ENCODE measurements around the gene PACRG. TPM values are rescaled to one million over a fixed set of nuclear protein-coding genes. Genes with fewer than 3 reads are reported as not detected.

The PACRG gene
- total and polyA plus RNA-seq, 10 of the 15 experiments (the other 5 are each of a cell fraction or from before 2014, with no cell fraction given), result not detected

GRCh38 chr6:162684052-162684451, 43.7 kb upstream of the PACRG start:
- FAIRE-seq (no peak), ATAC-seq (no peak), DNase-seq (ENCODE audit: low read depth, low spot score) (no peak)
- TF ChIP-seq IRF4 (IDR thresholded peaks at IDR 0.05; ENCODE audit: low read depth, low read length), result no peak
- TF ChIP-seq IKZF1 (conservative IDR thresholded peaks at IDR 0.05), result no peak
- TF ChIP-seq EP300 (IDR thresholded peaks at IDR 0.05; ENCODE audit: borderline replicate concordance in 1 of 2, control insufficient read depth in 1 of 2, low read depth in 2 of 2, low read length in 2 of 2), result no peak
- TF ChIP-seq MYC (IDR thresholded peaks at IDR 0.05; ENCODE audit: insufficient read depth, insufficient read length, insufficient replicate concordance, low read length, severe bottlenecking), result no peak
- TF ChIP-seq PAX8 (IDR thresholded peaks at IDR 0.05), result no peak
- no peak for TF ChIP-seq STAT1 (conservative IDR thresholded peaks at IDR 0.05)
- no peak for TF ChIP-seq SMARCA5 (IDR thresholded peaks at IDR 0.05)
- no peak for TF ChIP-seq SREBF1 (IDR thresholded peaks at IDR 0.05; ENCODE audit: low read length)
- TF ChIP-seq RAD21 (IDR thresholded peaks at IDR 0.05; ENCODE audit: insufficient read depth, low read depth, low read length), result no peak
- no peak for TF ChIP-seq HCFC1 (IDR thresholded peaks at IDR 0.05; ENCODE audit: low read length)
- no peak for TF ChIP-seq ETV6 (conservative IDR thresholded peaks at IDR 0.05 in 1 of 2, IDR thresholded peaks at IDR 0.05 in 1 of 2; ENCODE audit: borderline replicate concordance in 1 of 2, low read depth in 1 of 2)
- no peak for TF ChIP-seq TCF7 (IDR thresholded peaks at IDR 0.05; ENCODE audit: borderline replicate concordance)
- no peak for TF ChIP-seq RBBP5 (conservative IDR thresholded peaks at IDR 0.05)
- TF ChIP-seq JUNB (IDR thresholded peaks at IDR 0.05), result no peak
- no peak for TF ChIP-seq ZNF592 (IDR thresholded peaks at IDR 0.05)
- TF ChIP-seq, protein P1, sequence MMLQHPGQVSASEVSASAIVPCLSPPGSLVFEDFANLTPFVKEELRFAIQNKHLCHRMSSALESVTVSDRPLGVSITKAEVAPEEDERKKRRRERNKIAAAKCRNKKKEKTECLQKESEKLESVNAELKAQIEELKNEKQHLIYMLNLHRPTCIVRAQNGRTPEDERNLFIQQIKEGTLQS (IDR thresholded peaks at IDR 0.05; ENCODE audit: borderline replicate concordance, extremely low read depth, low read depth, low read length), result no peak
- no peak for TF ChIP-seq ZNF384 (IDR thresholded peaks at IDR 0.05; ENCODE audit: borderline replicate concordance, low read depth, low read length)
- POLR2A ChIA-PET, result no interaction called here
- RAD21 ChIA-PET (ENCODE audit: unreplicated experiment), result no interaction called here
- H3K4me2 ChIP-seq (ENCODE audit: control insufficient read depth, insufficient read depth), result no peak overlapping the region
- no peaks in the 10 kb centered on the region for H3K4me1 ChIP-seq (ENCODE audit: control insufficient read depth, insufficient read depth, low read length)
- WGBS (ENCODE audit: insufficient coverage, insufficient replicate concordance, low lambda C conversion rate, missing lambda C conversion rate), result 0% methylated on average over 1 of the region's 1 CpG
- BruUV-seq (replicated peaks), result no TSS peak
- CTCF ChIA-PET, result no interaction called here
- no peaks in the 10 kb centered on the region for H3K27me3 ChIP-seq (replicated peaks in 1 of 2; ENCODE audit: control insufficient read depth in 2 of 2, insufficient read depth in 2 of 2, low read length in 1 of 2)
- no peak overlapping the region for H3K27ac ChIP-seq (ENCODE audit: control insufficient read depth, insufficient read depth)
- H2AFZ ChIP-seq (ENCODE audit: control insufficient read depth, low read depth, low read length), result no peak overlapping the region
- SMC1A ChIA-PET (ENCODE audit: uncharacterized antibody, unreplicated experiment), result no interaction called here
- no peaks in the 10 kb centered on the region for H4K20me1 ChIP-seq (ENCODE audit: control insufficient read depth, insufficient read depth)
- no peak overlapping the region for H3K9ac ChIP-seq (ENCODE audit: control insufficient read depth, insufficient read depth, low read length)
- H3K9me3 ChIP-seq (replicated peaks; ENCODE audit: control insufficient read depth, insufficient read depth, low read length), result no peaks in the 10 kb centered on the region
- H3K36me3 ChIP-seq (ENCODE audit: control insufficient read depth in 2 of 2, insufficient read depth in 2 of 2, low read length in 1 of 2), result no peaks in the 10 kb centered on the region
- H3K4me3 ChIP-seq, result no peak overlapping the region
- no peaks in the 10 kb centered on the region for H3K79me2 ChIP-seq (ENCODE audit: control insufficient read depth, insufficient read depth, low read length)
- intact Hi-C loops (cut with micrococcal nuclease; ENCODE audit: unreplicated experiment), result no loop called here
- in situ Hi-C loops (cut with MboI), result no loop called here
